Prostate gland (tissue), 2 donors: ENCODE measurements around the gene GLB1L.

Source experiments
- CTCF ChIP-seq, 4 experiments: fragments of 200-600 bp in 2 of 4; fragments of 450-650 bp in 2 of 4; sonication (generic) in 2 of 4; IDR thresholded peaks; 1 replicate in 3 of 4; 2 replicates in 1 of 4; pipeline ENCODE4 v1.5.1; 2016 to 2019; ENCODE audit warnings: antibody characterized with exemption in 4 of 4, mild to moderate bottlenecking in 2 of 4, moderate library complexity in 2 of 4
- POLR2A ChIP-seq: fragments of 450-650 bp; IDR thresholded peaks from one replicate; pipeline ENCODE4 v1.6.1; 2016; ENCODE audit warnings: antibody characterized with exemption, mild to moderate bottlenecking

- no peak for TF ChIP-seq CTCF (IDR thresholded peaks at IDR 0.05)
- TF ChIP-seq POLR2A, result no peak
These were observed 46.8 kb upstream of the GLB1L start for GRCh38 chr2:219291910-219292490.
